HUES6 (cell line): ENCODE results near the gene SLC46A1.
A peak's percentile ranks its signal among the peaks of the same experiment; 100 is the strongest.
"Not testable (repeated sequence)": the region's sequence is repeated elsewhere in the genome, so short reads cannot be mapped to it uniquely, and the experiment has no call there.

Experiments
- H3K27ac ChIP-seq: 2 replicates; pipeline ENCODE4 v1.7.0; 2013; ENCODE audit warnings: low read depth, mild to moderate bottlenecking, low read length, inconsistent platforms
- H3K27me3 ChIP-seq: 2 replicates; pipeline ENCODE4 v1.6.1; 2013; ENCODE audit warnings: low read length; ENCODE audit not compliant: control insufficient read depth, insufficient read depth
- H3K36me3 ChIP-seq: 2 replicates; pipeline ENCODE4 v1.6.1; 2013; ENCODE audit warnings: low read length; ENCODE audit not compliant: control insufficient read depth, insufficient read depth
- H3K4me1 ChIP-seq: 2 replicates; pipeline ENCODE4 v1.6.1; 2013; ENCODE audit warnings: low read length; ENCODE audit not compliant: control insufficient read depth, insufficient read depth
- H3K4me3 ChIP-seq: 2 replicates; pipeline ENCODE4 v1.5.1; 2013; ENCODE audit warnings: low read depth, low read length
- H3K9ac ChIP-seq: one replicate; pipeline ENCODE4 v1.6.1; 2013; ENCODE audit warnings: mild to moderate bottlenecking, low read length
- H3K9me3 ChIP-seq: 2 replicates; pipeline ENCODE4 v1.6.1; 2013; ENCODE audit warnings: low read depth, low read length; ENCODE audit not compliant: control insufficient read depth, insufficient read depth

The SLC46A1 gene

GRCh38 chr17:28405632-28406472 lies at the start of gene SLC46A1:
Gene SLC46A1, minus strand, starts transcription at chr17:28406212. Its CDS starts 98 bp downstream, at chr17:28406114.
- Histone ChIP-seq H3K27me3 (peaks cover 38% of the 10 kb centered on the region), H3K9ac (peak within 1 kb of the TSS; percentile 67), H3K9me3 (no peaks in the 10 kb centered on the region), H3K36me3 (no peaks in the 10 kb centered on the region), H3K4me1 (peaks cover 63% of the 10 kb centered on the region), H3K4me3 (peak within 1 kb of the TSS; percentile 73), H3K27ac (no peak within 1 kb of the TSS; the same call in 1 of the 2 replicates)

GRCh38 chr17:28449859-28450258 lies 43.8 kb upstream of the SLC46A1 start:
- no peaks in the 10 kb centered on the region for H3K27me3 ChIP-seq
- no peak overlapping the region for H3K9ac ChIP-seq
- no peaks in the 10 kb centered on the region for H3K4me1 ChIP-seq
- H3K27ac ChIP-seq = no peak overlapping the region
- no peak overlapping the region for H3K4me3 ChIP-seq
- H3K9me3 ChIP-seq = no peaks in the 10 kb centered on the region
- H3K36me3 ChIP-seq = no peaks in the 10 kb centered on the region

- Histone ChIP-seq H3K9ac (no peak overlapping the region), H3K9me3 (no peaks in the 10 kb centered on the region), H3K36me3 (no peaks in the 10 kb centered on the region), H3K4me1 (no peaks in the 10 kb centered on the region), H3K4me3 (no peak overlapping the region), H3K27ac (no peak overlapping the region), H3K27me3 (no peaks in the 10 kb centered on the region)
Measured at GRCh38 chr17:28447396-28447760, 41.4 kb upstream of the SLC46A1 start.

- Histone ChIP-seq H3K9me3 (no peaks in the 10 kb centered on the region), H3K9ac (no peak overlapping the region), H3K4me3 (no peak overlapping the region), H3K27me3 (no peaks in the 10 kb centered on the region), H3K4me1 (no peaks in the 10 kb centered on the region), H3K27ac (no peak overlapping the region), H3K36me3 (no peaks in the 10 kb centered on the region)
Measured at GRCh38 chr17:28446716-28447395, 40.8 kb upstream of the SLC46A1 start.

- no peak overlapping the region for H3K4me3 ChIP-seq
- no peak overlapping the region for H3K9ac ChIP-seq
- H3K4me1 ChIP-seq = no peaks in the 10 kb centered on the region
- H3K27ac ChIP-seq = no peak overlapping the region
- H3K9me3 ChIP-seq = no peaks in the 10 kb centered on the region
- H3K36me3 ChIP-seq = no peaks in the 10 kb centered on the region
- no peaks in the 10 kb centered on the region for H3K27me3 ChIP-seq
Measured at GRCh38 chr17:28443901-28444638, 38.1 kb upstream of the SLC46A1 start.

- H3K36me3 ChIP-seq, H3K4me3 ChIP-seq, H3K9ac ChIP-seq, H3K27ac ChIP-seq, H3K9me3 ChIP-seq, H3K4me1 ChIP-seq, H3K27me3 ChIP-seq: not testable (repeated sequence)
Measured at GRCh38 chr17:28434326-28434725, 28.3 kb upstream of the SLC46A1 start.

- Histone ChIP-seq H3K36me3 (no peaks in the 10 kb centered on the region), H3K4me1 (no peaks in the 10 kb centered on the region), H3K27me3 (peaks cover 3% of the 10 kb centered on the region; the same call in 1 of the 2 replicates), H3K27ac (no peak overlapping the region), H3K4me3 (no peak overlapping the region), H3K9me3 (no peaks in the 10 kb centered on the region), H3K9ac (no peak overlapping the region)
Measured at GRCh38 chr17:28433721-28434120, 27.7 kb upstream of the SLC46A1 start.

GRCh38 chr17:28427982-28428381 lies 22.0 kb upstream of the SLC46A1 start:
- not testable (repeated sequence) for H3K27ac ChIP-seq, H3K9me3 ChIP-seq, H3K36me3 ChIP-seq

GRCh38 chr17:28427371-28427770 lies 21.4 kb upstream of the SLC46A1 start:
- H3K27me3 ChIP-seq = peaks cover 3% of the 10 kb centered on the region; the same call in 1 of the 2 replicates
- no peaks in the 10 kb centered on the region for H3K9me3 ChIP-seq

More at GRCh38 chr17:28427982-28428381, 22.0 kb upstream of the SLC46A1 start:
- not testable (repeated sequence) for H3K27me3 ChIP-seq, H3K4me1 ChIP-seq, H3K4me3 ChIP-seq, H3K9ac ChIP-seq

GRCh38 chr17:28426081-28426519 lies 20.1 kb upstream of the SLC46A1 start:
- no peak overlapping the region for H3K4me3 ChIP-seq
- no peak overlapping the region for H3K9ac ChIP-seq
- H3K27ac ChIP-seq = no peak overlapping the region
- H3K36me3 ChIP-seq = no peaks in the 10 kb centered on the region
- no peaks in the 10 kb centered on the region for H3K27me3 ChIP-seq
- no peaks in the 10 kb centered on the region for H3K4me1 ChIP-seq
- no peaks in the 10 kb centered on the region for H3K9me3 ChIP-seq

More at GRCh38 chr17:28427371-28427770, 21.4 kb upstream of the SLC46A1 start:
- Histone ChIP-seq H3K4me3 (no peak overlapping the region), H3K9ac (no peak overlapping the region), H3K36me3 (no peaks in the 10 kb centered on the region), H3K27ac (no peak overlapping the region), H3K4me1 (no peaks in the 10 kb centered on the region)

GRCh38 chr17:28425206-28425605 lies 19.2 kb upstream of the SLC46A1 start:
- Histone ChIP-seq H3K27me3 (no peaks in the 10 kb centered on the region), H3K4me1 (no peaks in the 10 kb centered on the region), H3K4me3 (no peak overlapping the region), H3K9ac (no peak overlapping the region), H3K36me3 (no peaks in the 10 kb centered on the region), H3K27ac (no peak overlapping the region), H3K9me3 (no peaks in the 10 kb centered on the region)
